Activated T-cell treated with anti-CD3 and anti-CD28 coated beads, Interleukin-2, amount 50 U/mL, for 4 hours (primary cell): ENCODE measurements around the gene EDIL3. TPM values are rescaled to one million over a fixed set of nuclear protein-coding genes. Genes with fewer than 3 reads are reported as not detected.

Experiments used
- ATAC-seq, 2 donors: fragments of 200-7000 bp; cut with Tn5 transposase; one replicate each; pipeline ENCODE4 v1.10.0; 2021
- DNase-seq: peaks from one replicate; pipeline ENCODE4 v3.0.0-alpha.2; 2020
- H3K27me3 Mint-ChIP-seq: one replicate; pipeline ENCODE4 v1.8.0; 2021; ENCODE audit warnings: low read depth, mixed read lengths
- H3K36me3 Mint-ChIP-seq: one replicate; pipeline ENCODE4 v1.8.0; 2022; ENCODE audit warnings: mixed read lengths; ENCODE audit not compliant: insufficient read depth
- H3K4me1 Mint-ChIP-seq: one replicate; pipeline ENCODE4 v1.8.0; 2021; ENCODE audit warnings: low read depth, mixed read lengths
- H3K4me3 Mint-ChIP-seq: one replicate; pipeline ENCODE4 v1.8.0; 2021; ENCODE audit warnings: mild to moderate bottlenecking, moderate library complexity, mixed read lengths
- H3K9me3 Mint-ChIP-seq: one replicate; pipeline ENCODE4 v1.8.0; 2021; ENCODE audit warnings: mixed read lengths
- total RNA-seq, 3 donors: library from RNA; stranded (reverse); gene quantifications; one replicate each; pipeline ENCODE4 v1.2.1, GENCODE V29; 2021

The EDIL3 gene
- total RNA-seq, 3 donors from 2014 or later: 0.15 to 0.27 TPM; not detected in 1

DNA sequence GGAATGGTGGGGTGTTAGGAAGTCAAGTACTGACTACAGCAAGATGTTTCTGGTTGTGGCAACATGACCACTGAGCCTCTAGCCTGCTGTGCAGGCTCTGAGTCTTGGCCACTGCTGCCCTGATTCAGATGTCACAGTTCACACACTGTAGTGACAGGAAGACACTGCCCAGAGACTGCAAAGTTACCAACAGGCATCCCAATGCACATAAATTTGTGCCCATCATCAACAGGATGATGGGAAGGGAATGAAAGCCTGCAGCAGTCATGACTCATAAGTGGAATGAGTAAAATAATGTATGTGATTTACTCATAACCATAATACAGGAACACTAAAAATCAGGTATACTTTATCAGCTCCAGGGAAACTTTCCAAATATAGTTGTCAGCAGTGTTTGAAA is 412.4 kb downstream of the EDIL3 start:
- no peaks in the 10 kb centered on the region for H3K36me3 Mint-ChIP-seq
- H3K4me1 Mint-ChIP-seq: no peaks in the 10 kb centered on the region
- H3K27me3 Mint-ChIP-seq: no peaks in the 10 kb centered on the region
- ATAC-seq (no peak), DNase-seq (no peak)
- H3K9me3 Mint-ChIP-seq: no peaks in the 10 kb centered on the region
- H3K4me3 Mint-ChIP-seq: no peak overlapping the region

GRCh38 chr5:83967417-83967816 is 417.3 kb downstream of the EDIL3 start:
- Mint-ChIP-seq H3K27me3 (no peaks in the 10 kb centered on the region), H3K4me3 (no peak overlapping the region), H3K36me3 (no peaks in the 10 kb centered on the region), H3K9me3 (no peaks in the 10 kb centered on the region), H3K4me1 (no peaks in the 10 kb centered on the region)
- DNase-seq (no peak), ATAC-seq (no peak)

- no peaks in the 10 kb centered on the region for H3K4me1 Mint-ChIP-seq
- H3K36me3 Mint-ChIP-seq: no peaks in the 10 kb centered on the region
- no peaks in the 10 kb centered on the region for H3K27me3 Mint-ChIP-seq
- no peak for ATAC-seq
- DNase-seq: no peak
- H3K4me3 Mint-ChIP-seq: no peak overlapping the region
- H3K9me3 Mint-ChIP-seq: no peaks in the 10 kb centered on the region
These were observed 419.2 kb downstream of the EDIL3 start for GRCh38 chr5:83965441-83965840.

DNA sequence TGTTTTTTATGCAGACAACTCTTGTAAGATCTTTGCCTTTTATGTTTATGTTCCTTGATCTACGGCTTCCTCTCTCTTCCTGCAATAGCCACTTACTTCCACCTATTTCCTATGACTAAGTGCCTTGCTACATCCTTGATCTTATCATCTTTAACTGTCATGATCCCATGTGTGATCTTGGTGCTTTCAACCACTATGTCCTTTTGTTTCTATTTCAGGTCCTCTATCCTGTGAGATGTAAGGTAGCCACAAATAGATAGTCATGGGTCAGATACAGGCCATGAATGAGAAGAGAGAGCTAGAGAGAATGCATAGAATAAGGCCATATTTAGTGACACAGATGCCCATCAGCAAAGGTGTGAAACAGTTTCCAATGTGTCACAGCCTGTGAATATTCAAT is 420.4 kb downstream of the EDIL3 start:
- H3K4me3 Mint-ChIP-seq: no peak overlapping the region
- H3K36me3 Mint-ChIP-seq: no peaks in the 10 kb centered on the region
- no peaks in the 10 kb centered on the region for H3K9me3 Mint-ChIP-seq
- no peak for ATAC-seq
- no peak for DNase-seq
- H3K27me3 Mint-ChIP-seq: no peaks in the 10 kb centered on the region
- no peaks in the 10 kb centered on the region for H3K4me1 Mint-ChIP-seq

GRCh38 chr5:83957188-83957587 is 427.5 kb downstream of the EDIL3 start:
- no peak overlapping the region for H3K4me3 Mint-ChIP-seq
- ATAC-seq: no peak
- no peak for DNase-seq
- no peaks in the 10 kb centered on the region for H3K9me3 Mint-ChIP-seq
- H3K36me3 Mint-ChIP-seq: no peaks in the 10 kb centered on the region
- H3K27me3 Mint-ChIP-seq: no peaks in the 10 kb centered on the region
- no peaks in the 10 kb centered on the region for H3K4me1 Mint-ChIP-seq

GRCh38 chr5:83956386-83956785 is 428.3 kb downstream of the EDIL3 start:
- DNase-seq: no peak
- Mint-ChIP-seq H3K27me3 (no peaks in the 10 kb centered on the region), H3K36me3 (no peaks in the 10 kb centered on the region), H3K4me1 (no peaks in the 10 kb centered on the region), H3K9me3 (no peaks in the 10 kb centered on the region), H3K4me3 (no peak overlapping the region)
- ATAC-seq: no peak

- no peak overlapping the region for H3K4me3 Mint-ChIP-seq
- H3K4me1 Mint-ChIP-seq: no peaks in the 10 kb centered on the region
- no peaks in the 10 kb centered on the region for H3K36me3 Mint-ChIP-seq
These were observed 428.8 kb downstream of the EDIL3 start for GRCh38 chr5:83955916-83956315.

DNA sequence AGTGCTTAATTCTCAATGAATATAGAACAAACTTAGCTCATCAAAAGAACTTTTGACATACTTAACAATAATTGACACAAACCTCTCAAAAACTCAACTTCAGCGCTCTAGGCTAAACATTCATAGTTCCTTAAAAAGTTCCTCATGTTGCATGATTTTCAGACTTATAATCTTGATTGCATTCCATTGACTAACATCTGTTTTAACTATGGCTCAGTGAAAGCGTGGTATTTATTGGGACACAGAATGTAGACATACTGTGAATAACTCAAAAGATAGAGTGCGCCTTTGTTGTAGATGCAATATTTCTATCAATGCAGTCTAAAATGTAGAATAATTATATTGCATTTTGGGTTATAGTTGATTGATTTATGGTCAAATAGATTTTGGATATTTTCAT is 436.9 kb downstream of the EDIL3 start:
- H3K4me3 Mint-ChIP-seq: no peak overlapping the region
- no peaks in the 10 kb centered on the region for H3K4me1 Mint-ChIP-seq
- H3K27me3 Mint-ChIP-seq: no peaks in the 10 kb centered on the region
- DNase-seq (no peak), ATAC-seq (no peak)
- no peaks in the 10 kb centered on the region for H3K9me3 Mint-ChIP-seq
- no peaks in the 10 kb centered on the region for H3K36me3 Mint-ChIP-seq

More at GRCh38 chr5:83955916-83956315, 428.8 kb downstream of the EDIL3 start:
- DNase-seq (no peak), ATAC-seq (no peak)
- Mint-ChIP-seq H3K27me3 (no peaks in the 10 kb centered on the region), H3K9me3 (no peaks in the 10 kb centered on the region)

DNA sequence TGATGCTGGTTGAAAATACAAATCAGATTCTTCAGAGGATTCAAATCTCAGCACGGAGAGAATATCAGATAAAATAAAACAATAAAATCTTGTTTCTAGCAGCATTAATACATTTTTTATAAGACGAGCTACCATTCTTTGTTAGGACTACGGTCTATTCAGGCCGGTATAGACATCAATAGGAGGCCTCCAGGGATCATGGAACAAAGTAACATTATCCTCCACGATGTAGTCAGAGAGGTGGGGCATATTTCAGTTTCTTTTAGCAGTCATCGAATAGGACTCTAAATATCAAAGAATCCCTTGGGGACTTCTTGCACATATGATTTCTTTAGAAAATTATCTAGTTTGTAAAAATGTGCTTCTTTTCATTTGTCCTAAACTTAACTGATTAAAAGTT is 438.2 kb downstream of the EDIL3 start:
- DNase-seq (no peak), ATAC-seq (no peak)
- no peaks in the 10 kb centered on the region for H3K4me1 Mint-ChIP-seq
- no peaks in the 10 kb centered on the region for H3K9me3 Mint-ChIP-seq
- no peaks in the 10 kb centered on the region for H3K27me3 Mint-ChIP-seq
- no peak overlapping the region for H3K4me3 Mint-ChIP-seq
- H3K36me3 Mint-ChIP-seq: no peaks in the 10 kb centered on the region

DNA sequence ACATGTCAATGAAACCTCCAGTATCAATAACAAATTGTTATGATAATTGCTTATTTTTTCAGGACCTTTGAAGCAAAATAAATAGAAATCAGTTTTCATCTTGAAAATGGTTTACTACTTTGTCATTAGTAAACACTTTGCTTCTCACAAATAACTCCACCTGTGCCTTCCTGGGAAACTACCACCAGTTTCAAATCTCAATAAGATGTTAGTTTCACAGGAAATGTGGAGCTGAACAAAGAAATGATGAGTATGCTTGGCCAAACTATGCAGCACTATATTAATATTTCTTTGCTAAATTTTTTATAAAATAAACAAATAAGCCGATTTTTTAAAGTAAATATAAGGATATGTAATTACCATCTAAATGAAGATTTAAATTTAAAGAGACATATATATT is 442.5 kb downstream of the EDIL3 start:
- Mint-ChIP-seq H3K4me1 (no peaks in the 10 kb centered on the region), H3K9me3 (no peaks in the 10 kb centered on the region), H3K27me3 (no peaks in the 10 kb centered on the region), H3K4me3 (no peak overlapping the region), H3K36me3 (no peaks in the 10 kb centered on the region)
- DNase-seq (no peak), ATAC-seq (no peak)

DNA sequence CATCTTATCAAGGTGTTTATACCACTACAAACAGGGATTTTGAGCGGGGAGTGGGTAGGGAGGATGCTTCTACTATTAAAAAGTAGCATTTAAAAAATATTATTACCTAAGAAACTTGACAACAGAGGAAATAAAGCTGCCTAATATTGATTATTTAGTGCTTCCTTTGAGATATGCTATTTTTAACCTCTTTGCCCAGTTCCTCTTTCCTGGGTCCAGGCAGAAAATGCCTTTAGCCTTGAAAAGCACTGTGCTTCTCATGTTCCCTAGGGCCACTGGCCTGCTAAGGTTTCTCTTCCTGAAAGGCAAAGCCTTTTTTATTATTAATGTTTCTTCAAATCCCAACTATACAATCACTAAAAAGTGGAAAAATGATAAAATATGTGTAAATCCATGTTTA is 446.8 kb downstream of the EDIL3 start:
- ATAC-seq (no peak), DNase-seq (no peak)
- no peaks in the 10 kb centered on the region for H3K27me3 Mint-ChIP-seq
- peaks cover 3% of the 10 kb centered on the region for H3K9me3 Mint-ChIP-seq
- H3K4me3 Mint-ChIP-seq: no peak overlapping the region
- no peaks in the 10 kb centered on the region for H3K4me1 Mint-ChIP-seq
- no peaks in the 10 kb centered on the region for H3K36me3 Mint-ChIP-seq

GRCh38 chr5:83931969-83932368 is 452.7 kb downstream of the EDIL3 start:
- Mint-ChIP-seq H3K27me3 (no peaks in the 10 kb centered on the region), H3K4me1 (no peaks in the 10 kb centered on the region), H3K36me3 (no peaks in the 10 kb centered on the region), H3K9me3 (peaks cover 8% of the 10 kb centered on the region), H3K4me3 (no peak overlapping the region)
- ATAC-seq (no peak), DNase-seq (no peak)

DNA sequence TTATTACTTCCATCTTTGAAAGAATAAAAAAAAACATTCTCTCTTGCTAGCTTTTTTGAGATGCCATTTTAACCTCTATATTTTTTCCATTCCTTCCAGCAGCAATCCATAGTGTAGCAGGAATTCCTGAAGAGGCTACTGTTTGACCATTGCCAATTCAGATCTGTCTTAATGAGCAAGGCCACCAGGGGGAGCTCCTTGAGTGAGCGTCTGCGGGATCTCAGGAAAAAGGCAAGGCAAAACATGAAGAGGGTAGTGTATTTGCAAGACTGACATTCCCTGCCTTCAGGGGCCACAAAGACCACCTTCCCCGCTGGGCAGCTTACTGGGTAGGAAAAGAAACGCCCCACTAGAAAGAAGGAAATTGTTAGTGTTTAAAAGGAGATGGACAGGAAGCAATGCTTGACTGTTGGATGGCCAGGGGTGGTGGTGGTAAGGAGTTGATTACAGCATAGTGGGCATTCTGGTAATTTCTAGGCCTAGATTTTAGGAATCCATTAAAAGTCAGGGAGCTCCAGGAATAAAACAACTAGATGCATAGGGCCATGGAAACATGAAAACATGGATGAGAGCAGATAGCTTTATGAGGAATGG is 457.4 kb downstream of the EDIL3 start:
- DNase-seq: peak; percentile 11
- H3K4me3 Mint-ChIP-seq: no peak overlapping the region
- no peaks in the 10 kb centered on the region for H3K4me1 Mint-ChIP-seq
- no peaks in the 10 kb centered on the region for H3K36me3 Mint-ChIP-seq
- no peaks in the 10 kb centered on the region for H3K27me3 Mint-ChIP-seq
- ATAC-seq: no peak
- peaks cover under 1% of the 10 kb centered on the region for H3K9me3 Mint-ChIP-seq

DNA sequence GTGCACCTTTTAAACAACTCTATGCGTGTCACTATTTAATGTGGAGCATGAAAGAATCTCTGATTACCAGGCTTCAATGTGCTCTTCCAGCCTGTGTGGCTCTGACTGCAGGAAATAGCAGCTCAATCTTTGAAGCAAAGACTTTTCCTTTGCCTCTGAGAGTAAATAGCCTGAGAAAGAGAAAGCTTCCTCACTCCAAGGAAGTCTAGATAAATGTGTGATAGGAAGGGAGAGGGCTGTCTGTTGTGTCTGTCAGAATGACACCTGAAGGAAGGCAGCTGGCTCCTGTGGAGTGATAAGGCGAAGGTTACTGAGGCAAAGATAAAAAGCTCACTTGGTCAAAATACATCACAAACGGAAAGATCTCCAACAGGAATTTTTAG is 458.7 kb downstream of the EDIL3 start:
- no peaks in the 10 kb centered on the region for H3K4me1 Mint-ChIP-seq
- H3K27me3 Mint-ChIP-seq: no peaks in the 10 kb centered on the region
- no peaks in the 10 kb centered on the region for H3K9me3 Mint-ChIP-seq
- no peak overlapping the region for H3K4me3 Mint-ChIP-seq
- DNase-seq: no peak
- H3K36me3 Mint-ChIP-seq: no peaks in the 10 kb centered on the region
- no peak for ATAC-seq

DNA sequence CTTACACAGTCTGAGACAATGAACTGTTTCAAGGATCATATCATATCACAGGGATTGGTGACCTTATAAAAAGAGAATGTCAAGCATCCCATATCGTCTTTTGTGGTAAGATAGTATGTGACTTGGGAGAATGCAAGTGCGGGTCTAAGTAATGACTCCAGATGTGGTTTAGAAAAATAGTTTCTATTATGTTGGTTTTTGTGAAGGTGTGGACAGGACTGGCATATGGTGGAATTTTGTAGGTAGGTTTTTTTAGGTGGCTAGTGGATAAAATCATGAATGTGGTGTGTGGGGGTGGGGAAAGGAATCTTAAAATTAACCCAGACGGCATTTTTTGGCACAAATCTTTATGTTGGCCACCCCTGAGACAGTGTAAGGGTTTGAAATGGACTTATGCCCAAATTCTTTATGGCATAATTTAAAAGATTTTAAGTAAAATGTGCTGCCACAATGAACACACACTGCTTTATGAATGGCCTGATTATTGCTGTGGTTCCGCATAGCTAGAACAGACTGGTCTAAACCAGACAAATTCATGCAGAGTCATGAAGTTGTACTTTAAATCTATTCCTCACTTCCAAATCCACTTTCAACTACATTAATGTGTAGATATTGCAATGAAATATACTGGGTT is 459.2 kb downstream of the EDIL3 start:
- ATAC-seq: no peak
- Mint-ChIP-seq H3K27me3 (no peaks in the 10 kb centered on the region), H3K4me3 (no peak overlapping the region), H3K36me3 (no peaks in the 10 kb centered on the region), H3K9me3 (no peaks in the 10 kb centered on the region), H3K4me1 (no peaks in the 10 kb centered on the region)
- no peak for DNase-seq
